Measurements from ENCODE around the gene FBXO3. TPM values are rescaled to one million over a fixed set of nuclear protein-coding genes. Genes with fewer than 3 reads are reported as not detected.
"Not testable (repeated sequence)": the region's sequence is repeated elsewhere in the genome, so short reads cannot be mapped to it uniquely, and the experiment has no call there.

Gene FBXO3
- 10 to 100 TPM; 33.5 to 46.9 (median 36.9) TPM for polyA plus RNA-seq

DNA sequence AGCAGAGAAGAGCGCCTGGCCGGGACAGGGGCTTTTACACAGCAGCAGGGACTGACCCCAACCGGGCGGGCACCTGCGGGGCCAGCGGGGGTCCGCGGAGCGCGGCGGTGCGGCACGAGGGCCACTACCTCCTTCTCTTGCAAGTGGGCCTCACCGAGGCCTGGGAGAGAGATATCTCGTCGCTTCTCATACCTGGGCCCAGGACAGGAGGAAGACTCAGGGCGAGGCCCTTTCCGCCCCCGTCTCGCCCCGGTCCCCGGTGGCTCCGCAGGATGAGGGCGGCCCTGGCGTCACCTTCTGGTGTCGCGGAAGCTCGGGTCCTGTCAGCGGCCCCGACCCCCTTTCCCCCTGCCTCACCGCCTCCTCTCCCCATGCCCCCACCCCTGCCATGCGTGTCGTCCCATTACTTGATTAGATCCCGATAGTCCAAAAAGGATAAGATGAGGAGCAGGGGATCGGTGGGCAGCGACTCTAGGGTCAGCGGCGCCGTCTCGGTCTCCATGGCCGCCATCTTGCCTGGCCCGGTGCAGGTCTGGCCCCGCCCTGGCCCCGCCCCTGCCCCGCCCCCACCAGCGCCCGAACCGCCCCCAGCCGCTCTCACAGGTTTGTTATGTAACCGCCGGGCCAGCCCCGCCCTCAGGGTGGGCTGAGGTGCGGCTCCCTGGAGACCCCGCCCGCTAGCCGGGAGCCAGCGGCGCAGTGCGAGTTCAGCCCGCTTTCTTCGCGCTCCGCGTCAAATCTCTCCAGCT lies at the start of gene FBXO3:
TSS of gene FBXO3 (minus strand) at position 534 of the 749 bp plus-strand sequence. CDS start at position 511, 23 bp downstream.
- H3K4me3 Mint-ChIP-seq: peak within 1 kb of the TSS; percentile 97 to 99 (median 97)
- no peaks in the 10 kb centered on the region for H3K9me3 Mint-ChIP-seq
- H3K27ac Mint-ChIP-seq: peak within 1 kb of the TSS; percentile 87 to 96 (median 95)
- peak; percentile 81 to 84 (median 83) for DNase-seq
- H3K36me3 Mint-ChIP-seq: peaks cover 4 to 12% (median 12%) of the 10 kb centered on the region in 3 donors
- peaks cover 7 to 18% (median 12%) of the 10 kb centered on the region in 3 donors for H3K27me3 Mint-ChIP-seq (ENCODE audit: low read depth in 3 of 3)
- peaks cover 40 to 46% of the 10 kb centered on the region in 2 donors for H3K4me1 Mint-ChIP-seq

GRCh38 chr11:33822981-33823380 lies 48.7 kb upstream of the FBXO3 start:
- not testable (repeated sequence) for DNase-seq, H3K27ac Mint-ChIP-seq, H3K4me3 Mint-ChIP-seq, H3K36me3 Mint-ChIP-seq, H3K4me1 Mint-ChIP-seq, H3K9me3 Mint-ChIP-seq
- peaks cover 7 to 24% (median 9%) of the 10 kb centered on the region in 3 donors for H3K27me3 Mint-ChIP-seq (ENCODE audit: low read depth in 3 of 3)

- H3K4me3 Mint-ChIP-seq: no peak overlapping the region
- peaks cover 3 to 14% (median 5%) of the 10 kb centered on the region in 3 donors for H3K27me3 Mint-ChIP-seq (ENCODE audit: low read depth in 3 of 3)
- H3K4me1 Mint-ChIP-seq: no peaks in the 10 kb centered on the region
- H3K9me3 Mint-ChIP-seq: no peaks in the 10 kb centered on the region
- no peaks in the 10 kb centered on the region for H3K36me3 Mint-ChIP-seq
- H3K27ac Mint-ChIP-seq: no peak overlapping the region
- DNase-seq: no peak
Measured at GRCh38 chr11:33819278-33820035, 45.1 kb upstream of the FBXO3 start.

DNA sequence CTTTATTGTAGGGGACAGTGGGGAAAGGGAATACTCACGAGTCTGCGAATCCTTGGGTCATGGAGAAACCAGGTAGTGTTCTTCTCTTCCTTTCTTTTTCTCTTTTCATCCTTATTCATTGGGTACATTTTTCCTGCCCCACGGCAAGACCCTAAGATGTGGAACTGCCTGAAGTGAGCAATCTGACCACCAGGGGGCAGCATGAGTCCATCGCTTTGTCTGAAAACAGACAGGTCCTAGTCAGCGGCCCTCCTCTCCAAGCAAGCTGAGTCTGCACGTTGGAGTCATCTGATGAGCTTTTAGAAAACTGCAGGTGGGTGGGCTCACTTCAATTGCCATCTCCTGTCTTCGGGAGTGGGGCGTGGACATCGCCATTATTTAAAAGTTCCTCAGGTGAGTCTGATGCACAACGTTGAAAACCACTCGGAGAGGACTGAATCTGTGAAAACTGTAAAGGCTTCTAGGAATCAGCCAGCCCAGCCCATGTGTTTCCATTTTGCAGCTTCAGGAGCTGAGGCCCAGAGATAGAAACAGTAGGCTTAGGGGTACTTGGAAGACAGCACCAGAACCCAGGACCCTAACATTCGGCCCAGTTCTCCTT lies 34.0 kb upstream of the FBXO3 start:
- H3K4me1 Mint-ChIP-seq: no peaks in the 10 kb centered on the region
- H3K27ac Mint-ChIP-seq: no peak overlapping the region
- peaks cover 2 to 5% (median 5%) of the 10 kb centered on the region in 3 donors for H3K27me3 Mint-ChIP-seq (ENCODE audit: low read depth in 3 of 3)
- peak; percentile 68 to 73 (median 70) for DNase-seq
- H3K9me3 Mint-ChIP-seq: no peaks in the 10 kb centered on the region
- H3K4me3 Mint-ChIP-seq: no peak overlapping the region
- H3K36me3 Mint-ChIP-seq: no peaks in the 10 kb centered on the region

GRCh38 chr11:33804471-33804870 lies 30.2 kb upstream of the FBXO3 start:
- DNase-seq: no peak
- Mint-ChIP-seq H3K4me3 (no peak overlapping the region), H3K27ac (no peak overlapping the region), H3K27me3 (ENCODE audit: low read depth in 3 of 3) (peaks cover 4 to 21% (median 14%) of the 10 kb centered on the region in 3 donors), H3K4me1 (no peaks in the 10 kb centered on the region), H3K9me3 (no peaks in the 10 kb centered on the region), H3K36me3 (no peaks in the 10 kb centered on the region)

DNA sequence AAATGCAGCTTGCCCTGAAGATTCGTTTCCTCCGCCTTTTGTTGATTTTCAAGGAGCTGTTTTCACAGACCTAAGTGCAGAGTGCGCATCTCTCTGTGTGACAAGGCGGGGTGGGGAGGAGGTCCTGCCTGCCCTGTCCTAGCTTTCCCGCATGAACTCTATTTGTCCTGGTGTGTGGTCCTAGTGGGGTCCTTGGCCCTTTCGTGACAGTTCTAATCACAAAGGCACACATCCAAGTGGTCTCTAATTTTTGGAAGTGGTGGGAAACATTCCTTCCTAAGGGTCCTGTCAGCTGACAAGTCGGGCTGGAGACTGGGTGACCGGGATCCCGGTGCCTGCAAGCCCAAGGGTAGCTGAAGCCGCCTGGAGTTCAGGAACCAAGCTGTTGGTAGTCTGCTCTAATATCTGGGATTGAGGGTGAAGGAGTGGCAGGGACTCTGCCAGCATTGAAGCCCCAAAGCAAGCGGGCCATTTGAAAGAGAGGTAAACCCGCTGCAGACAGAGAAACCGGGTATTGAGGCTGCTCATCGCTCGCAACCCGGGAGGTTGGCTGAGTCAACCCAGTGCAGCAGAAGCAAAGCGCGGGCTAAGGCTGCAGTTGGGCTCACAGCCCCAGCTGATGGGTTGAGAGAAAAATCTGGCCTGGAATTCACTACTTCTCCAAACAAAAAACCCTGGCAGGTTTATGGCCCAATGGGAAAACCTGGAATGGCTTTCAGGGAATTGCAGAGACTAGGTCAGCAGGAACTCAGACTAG lies 28.1 kb upstream of the FBXO3 start:
- DNase-seq: no peak
- H3K27me3 Mint-ChIP-seq (ENCODE audit: low read depth in 3 of 3): peaks cover 2 to 20% (median 17%) of the 10 kb centered on the region in 3 donors
- H3K36me3 Mint-ChIP-seq: no peaks in the 10 kb centered on the region
- no peak overlapping the region for H3K27ac Mint-ChIP-seq
- no peaks in the 10 kb centered on the region for H3K9me3 Mint-ChIP-seq
- no peak overlapping the region for H3K4me3 Mint-ChIP-seq
- no peaks in the 10 kb centered on the region for H3K4me1 Mint-ChIP-seq

- H3K36me3 Mint-ChIP-seq: no peaks in the 10 kb centered on the region
- H3K4me3 Mint-ChIP-seq: no peak overlapping the region
- H3K4me1 Mint-ChIP-seq: no peaks in the 10 kb centered on the region
- no peaks in the 10 kb centered on the region for H3K9me3 Mint-ChIP-seq
- no peak overlapping the region for H3K27ac Mint-ChIP-seq
- H3K27me3 Mint-ChIP-seq (ENCODE audit: low read depth in 3 of 3): peaks cover 3 to 22% (median 17%) of the 10 kb centered on the region in 3 donors
- DNase-seq: no peak
Measured at GRCh38 chr11:33801821-33802193, 27.5 kb upstream of the FBXO3 start.

DNA sequence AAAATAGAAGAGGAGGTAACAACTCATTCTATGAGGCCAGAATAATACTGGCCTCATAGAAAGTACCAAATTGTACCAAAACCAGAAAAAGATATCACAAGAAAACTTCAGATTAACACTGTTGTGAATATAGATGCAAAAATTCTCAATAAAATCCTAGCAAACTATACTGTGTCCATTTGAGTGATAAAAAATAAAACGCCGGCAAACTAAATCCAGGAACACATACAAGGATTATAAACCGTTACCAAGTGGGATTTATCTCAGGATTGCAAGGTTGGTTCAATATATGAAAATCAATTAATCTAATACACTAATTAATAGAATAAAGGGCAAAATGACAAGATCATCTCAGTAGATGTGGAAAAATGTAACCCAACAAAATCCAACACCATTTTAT lies 23.6 kb upstream of the FBXO3 start:
- H3K27me3 Mint-ChIP-seq (ENCODE audit: low read depth in 3 of 3): peaks cover 6 to 22% (median 18%) of the 10 kb centered on the region in 3 donors
- no peak overlapping the region for H3K27ac Mint-ChIP-seq
- H3K4me1 Mint-ChIP-seq: no peaks in the 10 kb centered on the region
- H3K9me3 Mint-ChIP-seq: no peaks in the 10 kb centered on the region
- DNase-seq: no peak
- no peak overlapping the region for H3K4me3 Mint-ChIP-seq
- H3K36me3 Mint-ChIP-seq: no peaks in the 10 kb centered on the region

DNA sequence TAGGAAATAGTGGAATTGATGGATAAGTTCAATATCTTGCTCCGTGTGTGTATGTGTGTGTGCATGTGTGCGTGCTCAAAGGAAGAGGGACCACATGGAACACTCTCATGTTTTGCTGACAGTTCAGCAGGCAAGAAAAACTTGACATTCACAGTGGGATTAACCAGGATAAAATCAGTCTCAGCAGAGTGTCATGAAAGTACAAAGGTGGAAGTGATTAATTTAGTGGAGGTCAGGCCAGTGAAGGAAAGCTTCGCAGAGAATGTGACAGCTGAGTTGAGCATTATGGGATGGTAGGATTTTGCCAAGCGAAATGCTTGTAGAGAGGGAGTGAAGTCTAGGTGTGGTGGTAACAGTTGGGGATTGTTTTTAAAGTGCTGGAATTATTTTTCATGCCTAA lies 15.7 kb upstream of the FBXO3 start:
- Mint-ChIP-seq H3K9me3 (no peaks in the 10 kb centered on the region), H3K36me3 (no peaks in the 10 kb centered on the region), H3K4me3 (no peak overlapping the region), H3K4me1 (no peaks in the 10 kb centered on the region), H3K27me3 (ENCODE audit: low read depth in 3 of 3) (peaks cover 4 to 31% (median 17%) of the 10 kb centered on the region in 3 donors), H3K27ac (no peak overlapping the region)
- no peak for DNase-seq

- not testable (repeated sequence) for DNase-seq, H3K27ac Mint-ChIP-seq
Measured at GRCh38 chr11:33788095-33788494, 13.8 kb upstream of the FBXO3 start.

DNA sequence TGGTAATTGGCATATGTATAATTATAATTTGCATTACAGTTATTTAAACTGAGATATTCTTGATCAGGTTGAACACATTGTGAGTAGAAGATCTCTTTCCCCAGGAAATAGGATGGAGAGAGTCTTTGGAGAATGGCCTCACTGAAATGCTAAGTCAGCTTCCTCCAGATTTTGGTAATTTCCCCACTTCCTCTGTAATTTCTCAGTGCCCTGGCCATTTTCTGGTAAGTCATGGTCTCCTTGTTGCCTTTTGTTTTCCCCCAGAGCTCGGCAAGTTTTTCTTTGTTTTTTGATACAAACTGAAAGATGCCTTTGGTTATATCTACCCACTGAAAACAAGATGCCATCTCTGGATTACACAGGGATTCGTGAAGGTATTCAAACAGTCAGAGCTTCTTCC lies 12.8 kb upstream of the FBXO3 start:
- Mint-ChIP-seq H3K4me3 (no peak overlapping the region), H3K27me3 (ENCODE audit: low read depth in 3 of 3) (peaks cover 5 to 34% (median 7%) of the 10 kb centered on the region in 3 donors), H3K36me3 (peaks cover 0 to 3% (median 0%) of the 10 kb centered on the region in 3 donors), H3K9me3 (no peaks in the 10 kb centered on the region), H3K27ac (no peak overlapping the region), H3K4me1 (no peaks in the 10 kb centered on the region)
- no peak for DNase-seq

More at GRCh38 chr11:33788095-33788494, 13.8 kb upstream of the FBXO3 start:
- not testable (repeated sequence) for H3K4me3 Mint-ChIP-seq, H3K4me1 Mint-ChIP-seq, H3K36me3 Mint-ChIP-seq, H3K9me3 Mint-ChIP-seq
- peaks cover 5 to 38% (median 14%) of the 10 kb centered on the region in 3 donors for H3K27me3 Mint-ChIP-seq (ENCODE audit: low read depth in 3 of 3)

DNA sequence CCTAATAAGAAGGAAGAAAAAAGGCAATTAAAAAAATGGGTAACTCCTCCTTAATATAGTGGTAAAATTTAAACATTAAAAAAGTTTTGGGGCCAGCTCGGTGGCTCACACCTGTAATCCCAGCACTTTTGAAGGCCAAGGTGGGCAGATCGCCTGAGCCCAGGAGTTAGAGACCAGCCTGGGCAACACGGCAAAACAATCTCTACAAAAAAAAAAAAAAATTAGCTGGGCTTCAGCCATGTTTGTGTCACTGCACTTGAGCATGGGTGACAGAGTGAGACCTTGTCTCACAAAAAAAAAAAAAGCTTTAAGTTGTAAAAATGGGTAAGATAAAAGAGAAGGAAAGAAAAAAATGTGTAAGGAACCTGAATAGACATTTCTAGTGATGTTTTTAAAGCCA lies 11.3 kb upstream of the FBXO3 start:
- H3K4me1 Mint-ChIP-seq: no peaks in the 10 kb centered on the region
- no peaks in the 10 kb centered on the region for H3K9me3 Mint-ChIP-seq
- H3K27me3 Mint-ChIP-seq (ENCODE audit: low read depth in 3 of 3): peaks cover 4 to 27% (median 5%) of the 10 kb centered on the region in 3 donors
- no peak overlapping the region for H3K4me3 Mint-ChIP-seq
- H3K36me3 Mint-ChIP-seq: peaks cover 0 to 3% (median 0%) of the 10 kb centered on the region in 3 donors
- DNase-seq: no peak
- H3K27ac Mint-ChIP-seq: no peak overlapping the region

DNA sequence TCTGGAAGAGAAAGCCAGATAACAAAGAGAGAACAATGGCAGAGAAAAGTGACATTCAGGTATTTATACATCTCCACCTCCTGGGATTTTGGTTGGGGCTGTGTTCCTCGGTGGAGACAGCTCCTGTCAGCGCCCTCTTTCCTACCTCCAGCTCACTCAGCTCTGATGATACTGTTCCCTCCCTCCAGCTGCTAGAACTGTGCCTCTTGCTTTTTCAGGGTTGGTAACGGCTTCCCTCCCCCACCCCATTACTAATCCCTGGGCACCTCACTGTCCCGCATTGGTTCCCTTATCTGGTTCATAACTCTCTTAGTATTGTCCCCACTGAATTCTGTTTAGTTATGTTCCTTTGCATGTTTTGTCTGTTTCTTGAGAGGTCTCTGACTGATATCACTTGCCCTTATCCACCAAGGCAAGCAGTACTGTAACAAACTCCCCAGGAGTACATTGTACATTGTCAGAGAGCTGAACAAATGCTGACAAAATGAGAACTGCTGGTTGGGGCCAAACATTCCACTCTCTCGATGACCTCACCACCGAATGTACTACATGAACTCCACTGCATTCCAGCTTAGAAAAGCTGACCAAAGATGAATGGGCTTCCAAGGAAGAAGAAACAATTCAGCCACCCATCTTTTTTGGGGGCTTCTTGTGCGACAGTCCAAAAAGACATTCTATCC lies 5.7 kb upstream of the FBXO3 start:
- H3K36me3 Mint-ChIP-seq: peaks cover 0 to 3% (median 0%) of the 10 kb centered on the region in 3 donors
- H3K9me3 Mint-ChIP-seq: no peaks in the 10 kb centered on the region
- H3K27me3 Mint-ChIP-seq (ENCODE audit: low read depth in 3 of 3): peaks cover 4 to 27% (median 8%) of the 10 kb centered on the region in 3 donors
- no peak overlapping the region for H3K4me3 Mint-ChIP-seq
- DNase-seq: no peak
- H3K4me1 Mint-ChIP-seq: peaks cover 5 to 9% of the 10 kb centered on the region in 2 donors
- H3K27ac Mint-ChIP-seq: no peak overlapping the region

All from immature natural killer cell (primary cell).